Suprapubic skin (tissue), 4 donors: ENCODE data around the gene TM7SF2.

ENCODE experiments used
- CTCF ChIP-seq, 2 donors: fragments of 200-600 bp in 1 of 2; fragments of 450-650 bp in 1 of 2; sonication (generic) in 1 of 2; IDR thresholded peaks; one replicate each; pipeline ENCODE4 v1.5.1; 2016 to 2019; ENCODE audit warnings: antibody characterized with exemption in 2 of 2, mild to moderate bottlenecking in 1 of 2, moderate library complexity in 1 of 2
- EP300 ChIP-seq: sonication (generic); formaldehyde crosslinking; IDR thresholded peaks from one replicate; pipeline ENCODE4 v1.6.1; 2017; ENCODE audit warnings: antibody characterized with exemption
- POLR2AphosphoS5 ChIP-seq, 3 donors: sonication (generic); formaldehyde crosslinking; IDR thresholded peaks; one replicate each; pipeline ENCODE4 v1.6.1; 2017; ENCODE audit warnings: antibody characterized with exemption in 3 of 3

DNA sequence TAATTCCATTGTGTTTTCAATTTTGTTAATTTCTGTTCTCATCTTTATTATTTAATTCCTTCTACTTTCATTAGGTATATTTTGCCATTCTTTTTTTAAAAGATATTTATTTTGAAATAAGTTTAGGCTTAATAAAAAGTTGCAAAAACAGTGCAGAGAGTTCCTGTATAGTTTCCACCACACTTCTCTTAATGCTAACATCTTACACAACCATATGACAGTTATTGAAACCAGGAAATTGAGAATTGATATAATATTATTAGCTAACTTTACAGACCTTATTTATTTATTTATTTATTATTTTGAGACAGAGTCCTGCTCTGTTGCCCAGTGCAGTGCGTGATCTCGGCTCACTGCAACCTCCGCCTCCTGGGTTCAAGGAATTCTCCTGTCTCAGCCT is 44.6 kb downstream of the TM7SF2 start:
- no peak for TF ChIP-seq CTCF (IDR thresholded peaks at IDR 0.05)
- no peak for TF ChIP-seq EP300
- no peak for TF ChIP-seq POLR2AphosphoS5 (IDR thresholded peaks at IDR 0.05)
